Stimulated activated naive CD8-positive, alpha-beta T cell treated with anti-CD3 and anti-CD28 coated beads, Interleukin-15, amount 100 ng/mL, for 72 hours (primary cell): ENCODE measurements around the gene HAAO.
A peak's percentile ranks its signal among the peaks of the same experiment; 100 is the strongest.
"Not testable (repeated sequence)": the region's sequence is repeated elsewhere in the genome, so short reads cannot be mapped to it uniquely, and the experiment has no call there.

Experiments used
- ATAC-seq: fragments of 150-1000 bp; cut with Tn5 transposase; 2 replicates; pipeline ENCODE4 v1.10.0; 2021; ENCODE audit warnings: mild to moderate bottlenecking, moderate library complexity
- DNase-seq, 2 donors: peaks; one replicate each; pipeline ENCODE4 v3.0.0; 2021 to 2022
- H3K27ac Mint-ChIP-seq, 2 donors: one replicate each; pipeline ENCODE4 v1.8.0; 2022; ENCODE audit warnings: mild to moderate bottlenecking in 2 of 2, mixed read lengths in 2 of 2, moderate library complexity in 2 of 2
- H3K27me3 Mint-ChIP-seq: one replicate; pipeline ENCODE4 v1.8.0; 2022; ENCODE audit warnings: mixed read lengths
- H3K4me1 Mint-ChIP-seq: one replicate; pipeline ENCODE4 v1.8.0; 2022; ENCODE audit warnings: mild to moderate bottlenecking, mixed read lengths
- H3K4me3 Mint-ChIP-seq, 2 donors: one replicate each; pipeline ENCODE4 v1.8.0; 2022; ENCODE audit warnings: mild to moderate bottlenecking in 2 of 2, mixed read lengths in 2 of 2, moderate library complexity in 1 of 2
- H3K9me3 Mint-ChIP-seq, 2 donors: one replicate each; pipeline ENCODE4 v1.8.0; 2022; ENCODE audit warnings: mixed read lengths in 2 of 2

The HAAO gene

GRCh38 chr2:42755191-42755880 lies 37.0 kb downstream of the HAAO start:
- no peak for DNase-seq
- Mint-ChIP-seq H3K9me3 (no peaks in the 10 kb centered on the region), H3K4me1 (no peaks in the 10 kb centered on the region), H3K27ac (no peak overlapping the region), H3K4me3 (no peak overlapping the region), H3K27me3 (no peaks in the 10 kb centered on the region)
- no peak for ATAC-seq

GRCh38 chr2:42754776-42755140 lies 37.6 kb downstream of the HAAO start:
- no peaks in the 10 kb centered on the region for H3K4me1 Mint-ChIP-seq
- no peaks in the 10 kb centered on the region for H3K27me3 Mint-ChIP-seq
- H3K27ac Mint-ChIP-seq, result peak overlapping the region; percentile 7 to 28
- no peaks in the 10 kb centered on the region for H3K9me3 Mint-ChIP-seq
- no peak for ATAC-seq
- DNase-seq, result no peak
- H3K4me3 Mint-ChIP-seq, result no peak overlapping the region

- H3K27ac Mint-ChIP-seq, result peak overlapping the region; percentile 27 to 28
- H3K27me3 Mint-ChIP-seq, result no peaks in the 10 kb centered on the region
- DNase-seq (no peak), ATAC-seq (no peak)
- no peak overlapping the region for H3K4me3 Mint-ChIP-seq
- H3K4me1 Mint-ChIP-seq, result no peaks in the 10 kb centered on the region
- no peaks in the 10 kb centered on the region for H3K9me3 Mint-ChIP-seq
Measured at GRCh38 chr2:42754021-42754775, 38.2 kb downstream of the HAAO start.

GRCh38 chr2:42752816-42753813 lies 39.3 kb downstream of the HAAO start:
- ATAC-seq, result no peak

GRCh38 chr2:42752314-42752713 lies 40.1 kb downstream of the HAAO start:
- Mint-ChIP-seq H3K27ac (peak overlapping the region in 1 of 2 donors; percentile 20), H3K4me1 (no peaks in the 10 kb centered on the region), H3K9me3 (no peaks in the 10 kb centered on the region), H3K4me3 (no peak overlapping the region), H3K27me3 (no peaks in the 10 kb centered on the region)
- DNase-seq, result no peak
- no peak for ATAC-seq

More at GRCh38 chr2:42752816-42753813, 39.3 kb downstream of the HAAO start:
- DNase-seq, result no peak
- Mint-ChIP-seq H3K27ac (no peak overlapping the region), H3K27me3 (no peaks in the 10 kb centered on the region), H3K4me3 (no peak overlapping the region), H3K9me3 (no peaks in the 10 kb centered on the region), H3K4me1 (no peaks in the 10 kb centered on the region)

- H3K4me3 Mint-ChIP-seq, result no peak overlapping the region
- no peak for DNase-seq
- H3K4me1 Mint-ChIP-seq, result no peaks in the 10 kb centered on the region
- H3K9me3 Mint-ChIP-seq, result no peaks in the 10 kb centered on the region
- no peak for ATAC-seq
- H3K27me3 Mint-ChIP-seq, result no peaks in the 10 kb centered on the region
- H3K27ac Mint-ChIP-seq, result no peak overlapping the region
Measured at GRCh38 chr2:42748840-42749239, 43.5 kb downstream of the HAAO start.

- H3K27me3 Mint-ChIP-seq, result no peaks in the 10 kb centered on the region
- no peak for ATAC-seq
- no peak for DNase-seq
- no peak overlapping the region for H3K4me3 Mint-ChIP-seq
- H3K4me1 Mint-ChIP-seq, result no peaks in the 10 kb centered on the region
- H3K9me3 Mint-ChIP-seq, result no peaks in the 10 kb centered on the region
- no peak overlapping the region for H3K27ac Mint-ChIP-seq
Measured at GRCh38 chr2:42747422-42747821, 45.0 kb downstream of the HAAO start.

GRCh38 chr2:42744545-42745082 lies 47.8 kb downstream of the HAAO start:
- H3K27me3 Mint-ChIP-seq, result no peaks in the 10 kb centered on the region
- no peaks in the 10 kb centered on the region for H3K9me3 Mint-ChIP-seq
- ATAC-seq (no peak), DNase-seq (no peak)
- H3K27ac Mint-ChIP-seq, result no peak overlapping the region
- no peaks in the 10 kb centered on the region for H3K4me1 Mint-ChIP-seq
- no peak overlapping the region for H3K4me3 Mint-ChIP-seq

- peaks cover 0 to 4% of the 10 kb centered on the region in 2 donors for H3K9me3 Mint-ChIP-seq
- no peak overlapping the region for H3K27ac Mint-ChIP-seq
- no peak overlapping the region for H3K4me3 Mint-ChIP-seq
- no peaks in the 10 kb centered on the region for H3K4me1 Mint-ChIP-seq
- no peak for DNase-seq
- no peak for ATAC-seq
- no peaks in the 10 kb centered on the region for H3K27me3 Mint-ChIP-seq
Measured at GRCh38 chr2:42743659-42743990, 48.8 kb downstream of the HAAO start.

- DNase-seq (no peak), ATAC-seq (no peak)
- H3K27me3 Mint-ChIP-seq, result no peaks in the 10 kb centered on the region
- H3K4me3 Mint-ChIP-seq, result no peak overlapping the region
- H3K4me1 Mint-ChIP-seq, result no peaks in the 10 kb centered on the region
- no peak overlapping the region for H3K27ac Mint-ChIP-seq
- H3K9me3 Mint-ChIP-seq, result peaks cover 0 to 6% of the 10 kb centered on the region in 2 donors
Measured at GRCh38 chr2:42742740-42743658, 49.4 kb downstream of the HAAO start.

- no peak overlapping the region for H3K4me3 Mint-ChIP-seq
- no peaks in the 10 kb centered on the region for H3K27me3 Mint-ChIP-seq
- H3K27ac Mint-ChIP-seq, result no peak overlapping the region
- ATAC-seq, result no peak
- H3K4me1 Mint-ChIP-seq, result no peaks in the 10 kb centered on the region
- H3K9me3 Mint-ChIP-seq, result peaks cover 3 to 14% of the 10 kb centered on the region in 2 donors
- DNase-seq, result no peak
Measured at GRCh38 chr2:42741140-42741539, 51.2 kb downstream of the HAAO start.

GRCh38 chr2:42736598-42737322 lies 55.6 kb downstream of the HAAO start:
- Mint-ChIP-seq H3K27me3 (no peaks in the 10 kb centered on the region), H3K9me3 (peaks cover 37 to 38% of the 10 kb centered on the region in 2 donors), H3K4me1 (no peaks in the 10 kb centered on the region), H3K4me3 (no peak overlapping the region), H3K27ac (no peak overlapping the region)
- ATAC-seq (no peak), DNase-seq (no peak)

- ATAC-seq, result no peak
- H3K27ac Mint-ChIP-seq, result no peak overlapping the region
- H3K4me1 Mint-ChIP-seq, result no peaks in the 10 kb centered on the region
- H3K27me3 Mint-ChIP-seq, result no peaks in the 10 kb centered on the region
- no peak overlapping the region for H3K4me3 Mint-ChIP-seq
- DNase-seq, result no peak
- H3K9me3 Mint-ChIP-seq, result peaks cover 44 to 49% of the 10 kb centered on the region in 2 donors
Measured at GRCh38 chr2:42733852-42734251, 58.5 kb downstream of the HAAO start.

- H3K4me3 Mint-ChIP-seq, H3K27me3 Mint-ChIP-seq, H3K4me1 Mint-ChIP-seq: not testable (repeated sequence)
Measured at GRCh38 chr2:42731316-42731715, 61.1 kb downstream of the HAAO start.

More at GRCh38 chr2:42731316-42731715, 61.1 kb downstream of the HAAO start:
- ATAC-seq, DNase-seq, H3K27ac Mint-ChIP-seq: not testable (repeated sequence)
- H3K9me3 Mint-ChIP-seq, result peaks cover 35 to 47% of the 10 kb centered on the region in 2 donors
